Measurements from ENCODE around the gene HMGCS2. TPM values are rescaled to one million over a fixed set of nuclear protein-coding genes. Genes with fewer than 3 reads are reported as not detected.

The HMGCS2 gene
- total and polyA plus RNA-seq, 10 of the 15 experiments (the other 5 are each of a cell fraction or from before 2014, with no cell fraction given): 0.49 TPM; not detected in 9

- Histone ChIP-seq H3K4me2 (ENCODE audit: control insufficient read depth, insufficient read depth) (peak overlapping the region; percentile 67), H2AFZ (ENCODE audit: control insufficient read depth, low read depth, low read length) (peak overlapping the region; percentile 78), H3K27ac (ENCODE audit: control insufficient read depth, insufficient read depth) (no peak overlapping the region), H4K20me1 (ENCODE audit: control insufficient read depth, insufficient read depth) (no peaks in the 10 kb centered on the region), H3K4me1 (ENCODE audit: control insufficient read depth, insufficient read depth, low read length) (no peaks in the 10 kb centered on the region), H3K27me3 (replicated peaks in 1 of 2; ENCODE audit: control insufficient read depth in 2 of 2, insufficient read depth in 2 of 2, low read length in 1 of 2) (peaks cover 0 to 2% of the 10 kb centered on the region in 2 experiments; a peak in 3 of 4 replicates), H3K79me2 (ENCODE audit: control insufficient read depth, insufficient read depth, low read length) (no peaks in the 10 kb centered on the region; the same call in none of the 2 replicates), H3K9ac (ENCODE audit: control insufficient read depth, insufficient read depth, low read length) (peak overlapping the region; percentile 49; the same call in 1 of the 2 replicates), H3K9me3 (replicated peaks; ENCODE audit: control insufficient read depth, insufficient read depth, low read length) (peaks cover 3% of the 10 kb centered on the region; the same call in 1 of the 3 replicates), H3K36me3 (ENCODE audit: control insufficient read depth in 2 of 2, insufficient read depth in 2 of 2, low read length in 1 of 2) (no peaks in the 10 kb centered on the region), H3K4me3 (peak overlapping the region; percentile 80)
- ChIA-PET CTCF (no interaction called here), SMC1A (ENCODE audit: uncharacterized antibody, unreplicated experiment) (no interaction called here), RAD21 (ENCODE audit: unreplicated experiment) (no interaction called here), POLR2A (no interaction called here)
- TF ChIP-seq ETV6 (conservative IDR thresholded peaks at IDR 0.05 in 1 of 2, IDR thresholded peaks at IDR 0.05 in 1 of 2; ENCODE audit: borderline replicate concordance in 1 of 2, low read depth in 1 of 2) (no peak), BRCA1 (IDR thresholded peaks at IDR 0.05; ENCODE audit: low read depth, low read length) (no peak), HDGF (IDR thresholded peaks at IDR 0.05) (no peak), POLR2A (IDR thresholded peaks at IDR 0.05; ENCODE audit: low read depth, low read length) (peak; percentile 67)
- DNase-seq (ENCODE audit: low read depth, low spot score) (no peak), ATAC-seq (peak; percentile 75), FAIRE-seq (no peak)
- in situ Hi-C loops (cut with MboI) (no loop called here), intact Hi-C loops (cut with micrococcal nuclease; ENCODE audit: unreplicated experiment) (no loop called here)
- no TSS peak for BruUV-seq (replicated peaks)
- 3% methylated on average over 50 of the region's 51 CpGs for WGBS (ENCODE audit: insufficient coverage, insufficient replicate concordance, low lambda C conversion rate, missing lambda C conversion rate)
Observed at GRCh38 chr1:119712342-119713038, 56.2 kb downstream of the HMGCS2 start.

GRCh38 chr1:119711804-119712341 lies 56.8 kb downstream of the HMGCS2 start, which contains the start of gene PHGDH:
PHGDH (plus strand) TSS chr1:119711934; CDS start chr1:119712023, 89 bp downstream.
- TF ChIP-seq HDAC6 (IDR thresholded peaks at IDR 0.05; ENCODE audit: unreplicated experiment) (peak; percentile 46), DPF2 (IDR thresholded peaks at IDR 0.05) (no peak), NFYA (IDR thresholded peaks at IDR 0.05; ENCODE audit: borderline replicate concordance, low read depth, low read length) (no peak), POLR2AphosphoS5 (IDR thresholded peaks at IDR 0.05; ENCODE audit: low read length) (0 out of 2 replicates have a peak, but pooled peaks have one; percentile 28), CEBPB (IDR thresholded peaks at IDR 0.05; ENCODE audit: borderline replicate concordance in 1 of 2, low read depth in 2 of 2, low read length in 2 of 2) (no peak), SUZ12 (IDR thresholded peaks at IDR 0.05; ENCODE audit: unreplicated experiment) (peak; percentile 28), YY1 (IDR thresholded peaks at IDR 0.05; ENCODE audit: low read depth, low read length) (peak; percentile 26; the same call in 1 of the 2 replicates), NFYB (IDR thresholded peaks at IDR 0.05; ENCODE audit: insufficient read depth, low read depth, low read length) (peak; percentile 60; the same call in 1 of the 2 replicates), POLR2A (IDR thresholded peaks at IDR 0.05; ENCODE audit: low read depth, low read length) (peak; percentile 67), ZZZ3 (IDR thresholded peaks at IDR 0.05; ENCODE audit: control insufficient read depth, insufficient read length, low read depth) (no peak)
- FAIRE-seq (no peak), DNase-seq (ENCODE audit: low read depth, low spot score) (peak; percentile 8), ATAC-seq (peak; percentile 73)
- H3K79me2 ChIP-seq (ENCODE audit: control insufficient read depth, insufficient read depth, low read length): no peaks in the 10 kb centered on the region; the same call in none of the 2 replicates
- H3K4me1 ChIP-seq (ENCODE audit: control insufficient read depth, insufficient read depth, low read length): no peaks in the 10 kb centered on the region
- peaks cover 0 to 2% of the 10 kb centered on the region in 2 experiments; a peak in 3 of 4 replicates for H3K27me3 ChIP-seq (replicated peaks in 1 of 2; ENCODE audit: control insufficient read depth in 2 of 2, insufficient read depth in 2 of 2, low read length in 1 of 2)
- peak within 1 kb of the TSS; percentile 80 for H3K4me3 ChIP-seq
- H3K4me2 ChIP-seq (ENCODE audit: control insufficient read depth, insufficient read depth): peak within 1 kb of the TSS; percentile 67
- ChIA-PET RAD21 (ENCODE audit: unreplicated experiment) (no interaction called here), CTCF (no interaction called here), SMC1A (ENCODE audit: uncharacterized antibody, unreplicated experiment) (no interaction called here), POLR2A (no interaction called here)
- no peaks in the 10 kb centered on the region for H4K20me1 ChIP-seq (ENCODE audit: control insufficient read depth, insufficient read depth)
- WGBS (ENCODE audit: insufficient coverage, insufficient replicate concordance, low lambda C conversion rate, missing lambda C conversion rate): 4% methylated on average over 27 of the region's 27 CpGs
- H3K9me3 ChIP-seq (replicated peaks; ENCODE audit: control insufficient read depth, insufficient read depth, low read length): peaks cover 3% of the 10 kb centered on the region; the same call in 1 of the 3 replicates
- H3K27ac ChIP-seq (ENCODE audit: control insufficient read depth, insufficient read depth): no peak within 1 kb of the TSS
- intact Hi-C loops (cut with micrococcal nuclease; ENCODE audit: unreplicated experiment): no loop called here
- BruUV-seq (replicated peaks): no TSS peak
- peak within 1 kb of the TSS; percentile 49; the same call in 1 of the 2 replicates for H3K9ac ChIP-seq (ENCODE audit: control insufficient read depth, insufficient read depth, low read length)
- H2AFZ ChIP-seq (ENCODE audit: control insufficient read depth, low read depth, low read length): peak within 1 kb of the TSS; percentile 78
- in situ Hi-C loops (cut with MboI): no loop called here
- H3K36me3 ChIP-seq (ENCODE audit: control insufficient read depth in 2 of 2, insufficient read depth in 2 of 2, low read length in 1 of 2): no peaks in the 10 kb centered on the region
